Lower leg skin (tissue), 3 donors: ENCODE results near the gene NCKAP5.

Experiments
- CTCF ChIP-seq, 3 donors: fragments of 450-650 bp; IDR thresholded peaks; one replicate each; pipeline ENCODE4 v1.5.1; 2016; ENCODE audit warnings: antibody characterized with exemption in 3 of 3, mild to moderate bottlenecking in 3 of 3, moderate library complexity in 2 of 3
- POLR2A ChIP-seq, 2 donors: fragments of 450-650 bp; IDR thresholded peaks; one replicate each; pipeline ENCODE4 v1.6.1; 2016 to 2017; ENCODE audit warnings: antibody characterized with exemption in 2 of 2, mild to moderate bottlenecking in 1 of 2, moderate library complexity in 1 of 2

GRCh38 chr2:133606616-133607015 lies 38.4 kb upstream of the NCKAP5 start:
- no peak for TF ChIP-seq CTCF (IDR thresholded peaks at IDR 0.05)
- TF ChIP-seq POLR2A (IDR thresholded peaks at IDR 0.05), result no peak
